Activated CD4-positive, alpha-beta memory T cell treated with anti-CD3 and anti-CD28 coated beads for 36 hours (primary cell): ENCODE data around the gene CDHR1. TPM values are rescaled to one million over a fixed set of nuclear protein-coding genes. Genes with fewer than 3 reads are reported as not detected.

Source experiments
- CTCF ChIA-PET: fragments of 350-600 bp; sonication (Branson Sonifier 250); formaldehyde crosslinking; loops from one replicate; lab custom pipeline; 2021; ENCODE audit warnings: antibody characterized with exemption, inconsistent platforms; lab: Charles Lee
- POLR2A ChIA-PET: fragments of 350-600 bp; sonication (Branson Sonifier 250); formaldehyde crosslinking; loops from one replicate; lab custom pipeline; 2021; ENCODE audit warnings: antibody characterized with exemption; lab: Charles Lee
- DNase-seq: peaks from one replicate; pipeline ENCODE4 v3.0.0-alpha.2; 2020
- H3K27ac Mint-ChIP-seq: one replicate; pipeline ENCODE4 v1.8.0; 2021; ENCODE audit warnings: mixed read lengths
- H3K27me3 Mint-ChIP-seq: one replicate; pipeline ENCODE4 v1.8.0; 2021; ENCODE audit warnings: mixed read lengths
- H3K36me3 Mint-ChIP-seq: one replicate; pipeline ENCODE4 v1.8.0; 2021; ENCODE audit warnings: mixed read lengths
- H3K4me1 Mint-ChIP-seq: one replicate; pipeline ENCODE4 v1.8.0; 2021; ENCODE audit warnings: low read depth, mixed read lengths
- H3K4me3 Mint-ChIP-seq: one replicate; pipeline ENCODE4 v1.8.0; 2021; ENCODE audit warnings: mild to moderate bottlenecking, mixed read lengths
- H3K9me3 Mint-ChIP-seq: one replicate; pipeline ENCODE4 v1.8.0; 2021; ENCODE audit warnings: mixed read lengths
- intact Hi-C: fragments of 100-400 bp; cut with micrococcal nuclease; formaldehyde crosslinking; loops from one replicate; pipeline ENCODE4 v1.15.1; 2023
- total RNA-seq, 2 experiments: library from RNA; stranded (reverse); gene quantifications; one replicate each; pipeline ENCODE4 v1.2.3, GENCODE V29; 2021

Gene CDHR1
- total RNA-seq, 2 experiments from 2014 or later = 0.40 to 0.75 TPM

- no peaks in the 10 kb centered on the region for H3K36me3 Mint-ChIP-seq
- peaks cover 13% of the 10 kb centered on the region for H3K4me1 Mint-ChIP-seq
- no peak overlapping the region for H3K4me3 Mint-ChIP-seq
- POLR2A ChIA-PET = no interaction called here
- H3K27ac Mint-ChIP-seq = no peak overlapping the region
- H3K27me3 Mint-ChIP-seq = peaks cover 18% of the 10 kb centered on the region
- peak; percentile 27 for DNase-seq
- intact Hi-C loops = loop anchor here (5.0 kb wide), 1 partner anchor 54 kb away; the partner anchor contains the start of gene GHITM
- no peaks in the 10 kb centered on the region for H3K9me3 Mint-ChIP-seq
- CTCF ChIA-PET = interaction anchor here (2.0 kb wide), 1 partner anchor 14 kb away, joined by 8 read pairs; no protein-coding TSS in a partner anchor
Measured at GRCh38 chr10:84191106-84191505, 3.2 kb upstream of the CDHR1 start.

DNA sequence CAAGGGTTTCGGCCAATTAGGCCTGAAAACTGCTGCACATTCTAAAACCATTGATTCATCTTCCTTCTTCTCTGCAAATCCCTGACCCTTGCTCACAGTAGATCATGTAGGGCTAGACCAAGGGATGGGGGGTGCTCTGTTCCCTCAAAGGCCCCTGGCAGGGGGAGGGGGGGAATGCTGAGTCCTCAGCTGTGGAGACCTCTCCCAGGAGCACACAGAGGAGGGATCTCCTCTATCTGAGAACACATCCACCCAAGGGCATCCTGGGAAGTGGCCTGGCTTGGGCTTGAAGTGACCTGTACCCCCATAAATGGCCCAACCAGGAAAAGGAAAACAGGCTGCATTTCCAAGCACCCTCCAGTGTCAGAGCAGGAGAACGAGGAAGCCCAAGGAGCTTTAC is 1.0 kb upstream of the CDHR1 start:
- Mint-ChIP-seq H3K36me3 (no peaks in the 10 kb centered on the region), H3K9me3 (no peaks in the 10 kb centered on the region), H3K27me3 (peaks cover 29% of the 10 kb centered on the region), H3K27ac (no peak overlapping the region), H3K4me3 (no peak overlapping the region), H3K4me1 (peaks cover 13% of the 10 kb centered on the region)
- intact Hi-C loops = loop anchor here (5.0 kb wide), 1 partner anchor 56 kb away; the partner anchor contains the start of gene GHITM
- ChIA-PET POLR2A (no interaction called here), CTCF (interaction anchor here (1.8 to 2.6 kb wide), 2 partner anchors 10 to 54 kb away, joined by 5 to 6 read pairs; partner anchors contain the start of gene GHITM)
- no peak for DNase-seq

- intact Hi-C loops = loop anchor here (5.0 kb wide), 1 partner anchor 57 kb away; the partner anchor contains the start of gene GHITM
- Mint-ChIP-seq H3K4me3 (no peak overlapping the region), H3K9me3 (no peaks in the 10 kb centered on the region), H3K27ac (no peak overlapping the region), H3K36me3 (no peaks in the 10 kb centered on the region), H3K4me1 (peaks cover 13% of the 10 kb centered on the region), H3K27me3 (peaks cover 30% of the 10 kb centered on the region)
- CTCF ChIA-PET = interaction anchor here (2.5 to 2.6 kb wide), 2 partner anchors 11 to 55 kb away, joined by 6 to 9 read pairs; partner anchors contain the start of gene GHITM
- POLR2A ChIA-PET = no interaction called here
- no peak for DNase-seq
Measured at GRCh38 chr10:84193846-84194423, 402 bp upstream of the CDHR1 start.

- H3K4me3 Mint-ChIP-seq = no peak overlapping the region
- no peaks in the 10 kb centered on the region for H3K36me3 Mint-ChIP-seq
- H3K4me1 Mint-ChIP-seq = peaks cover 13% of the 10 kb centered on the region
- no peaks in the 10 kb centered on the region for H3K9me3 Mint-ChIP-seq
- H3K27me3 Mint-ChIP-seq = peaks cover 30% of the 10 kb centered on the region
- intact Hi-C loops = no loop called here
- H3K27ac Mint-ChIP-seq = no peak overlapping the region
- ChIA-PET POLR2A (interaction anchor here (0.6 kb wide), 1 partner anchor 15 kb away, joined by 3 read pairs; no protein-coding TSS in a partner anchor), CTCF (interaction anchor here (1.4 to 2.5 kb wide), 3 partner anchors 10 to 47 kb away, joined by 6 to 9 read pairs (median 8); no protein-coding TSS in a partner anchor)
- no peak for DNase-seq
Measured at GRCh38 chr10:84195044-84195830, 900 bp downstream of the CDHR1 start.

DNA sequence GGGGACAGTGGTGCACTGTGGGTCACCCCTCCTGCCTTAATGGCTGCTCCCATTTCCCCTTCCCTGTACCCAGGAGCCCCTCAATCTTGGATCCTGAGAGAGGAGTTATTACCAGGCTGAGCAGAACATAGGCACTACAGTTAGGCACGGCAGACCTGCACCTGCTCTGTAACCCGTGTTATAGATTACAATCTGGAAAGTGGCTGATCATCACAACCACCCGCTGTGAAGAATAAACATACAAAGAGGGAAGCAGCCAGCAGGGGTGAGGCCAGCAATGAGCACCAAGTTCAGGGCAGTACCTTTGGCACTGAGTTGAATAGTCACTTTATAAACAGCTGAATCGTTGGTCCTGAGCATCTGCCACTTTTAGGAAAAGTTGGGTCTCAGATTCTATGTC is 1.7 kb downstream of the CDHR1 start:
- Mint-ChIP-seq H3K4me1 (peaks cover 7% of the 10 kb centered on the region), H3K27me3 (peaks cover 30% of the 10 kb centered on the region), H3K36me3 (no peaks in the 10 kb centered on the region), H3K9me3 (no peaks in the 10 kb centered on the region), H3K27ac (no peak overlapping the region), H3K4me3 (no peak overlapping the region)
- DNase-seq = no peak
- intact Hi-C loops = no loop called here
- ChIA-PET CTCF (interaction anchor here (1.7 to 2.5 kb wide), 3 partner anchors 9 to 48 kb away, joined by 4 to 9 read pairs (median 8); no protein-coding TSS in a partner anchor), POLR2A (interaction anchor here (0.6 kb wide), 1 partner anchor 14 kb away, joined by 3 read pairs; no protein-coding TSS in a partner anchor)

GRCh38 chr10:84196941-84197340 is 2.6 kb downstream of the CDHR1 start:
- no peaks in the 10 kb centered on the region for H3K9me3 Mint-ChIP-seq
- H3K4me3 Mint-ChIP-seq = no peak overlapping the region
- no peak overlapping the region for H3K27ac Mint-ChIP-seq
- DNase-seq = no peak
- CTCF ChIA-PET = interaction anchor here (1.4 to 2.5 kb wide), 4 partner anchors 18 to 343 kb away, joined by 3 to 8 read pairs (median 4); no protein-coding TSS in a partner anchor
- peaks cover 2% of the 10 kb centered on the region for H3K4me1 Mint-ChIP-seq
- intact Hi-C loops = no loop called here
- H3K27me3 Mint-ChIP-seq = peaks cover 30% of the 10 kb centered on the region
- POLR2A ChIA-PET = interaction anchor here (0.5 kb wide), 1 partner anchor 162 kb away, joined by 3 read pairs; no protein-coding TSS in a partner anchor
- H3K36me3 Mint-ChIP-seq = no peaks in the 10 kb centered on the region

DNA sequence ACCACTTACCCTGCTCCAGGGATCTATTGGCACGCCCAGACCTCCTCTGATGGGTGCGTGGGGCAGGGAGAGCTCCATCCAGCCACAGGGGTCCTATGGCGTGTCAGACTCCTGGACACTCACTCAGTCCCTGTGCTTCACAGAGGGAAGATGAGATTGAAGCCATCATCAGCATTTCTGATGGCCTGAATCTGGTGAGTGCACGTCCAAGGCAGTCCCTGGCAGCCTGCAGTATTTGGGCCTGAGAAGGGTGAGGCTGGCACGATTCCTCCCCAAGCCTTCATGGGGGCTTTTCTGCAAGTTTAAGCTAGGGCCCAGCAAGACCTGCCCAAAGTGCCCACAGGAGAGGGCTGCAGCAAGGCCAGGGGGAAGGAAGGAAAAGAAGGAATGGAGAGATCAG is 3.3 kb downstream of the CDHR1 start:
- H3K27me3 Mint-ChIP-seq = peaks cover 30% of the 10 kb centered on the region
- H3K27ac Mint-ChIP-seq = no peak overlapping the region
- ChIA-PET POLR2A (no interaction called here), CTCF (interaction anchor here (1.4 to 1.7 kb wide), 3 partner anchors 17 to 342 kb away, joined by 3 to 5 read pairs (median 4); no protein-coding TSS in a partner anchor)
- H3K4me3 Mint-ChIP-seq = no peak overlapping the region
- intact Hi-C loops = no loop called here
- DNase-seq = no peak
- peaks cover 2% of the 10 kb centered on the region for H3K4me1 Mint-ChIP-seq
- H3K36me3 Mint-ChIP-seq = no peaks in the 10 kb centered on the region
- no peaks in the 10 kb centered on the region for H3K9me3 Mint-ChIP-seq

DNA sequence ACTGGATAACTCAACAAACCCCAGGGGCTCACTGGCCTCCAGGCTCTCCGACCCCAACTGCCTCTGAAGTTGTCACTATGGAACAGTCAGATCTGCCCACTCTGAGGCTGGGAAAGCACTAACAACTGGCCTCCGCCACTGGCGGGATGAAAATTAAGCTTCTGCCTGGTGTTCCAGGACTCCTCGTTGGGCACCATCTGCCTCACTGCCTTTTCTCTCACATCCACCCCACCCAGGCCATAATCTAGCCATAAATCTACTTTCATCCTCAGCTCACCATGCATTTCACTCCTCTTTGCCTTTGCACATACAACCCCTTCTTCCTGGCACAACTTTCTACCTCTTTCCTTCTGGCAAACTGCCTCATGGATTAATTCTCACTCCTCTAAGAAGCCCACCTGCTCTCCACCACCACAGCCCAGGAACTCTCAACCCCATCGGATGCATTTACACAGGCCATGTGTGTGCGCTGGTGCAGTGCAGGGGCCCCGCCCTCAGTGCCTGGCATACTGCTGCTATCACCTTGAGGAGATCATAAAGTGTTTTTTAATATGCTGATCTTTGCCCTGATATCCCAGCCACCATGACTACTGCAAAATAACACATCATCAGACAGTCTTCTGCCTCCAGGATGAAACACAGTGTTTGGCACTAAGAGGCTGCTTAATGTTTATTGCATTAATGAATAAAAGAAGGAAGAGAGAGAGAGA is 4.0 kb downstream of the CDHR1 start:
- no peak overlapping the region for H3K27ac Mint-ChIP-seq
- POLR2A ChIA-PET = no interaction called here
- no peaks in the 10 kb centered on the region for H3K9me3 Mint-ChIP-seq
- intact Hi-C loops = no loop called here
- DNase-seq = no peak
- peaks cover 28% of the 10 kb centered on the region for H3K27me3 Mint-ChIP-seq
- H3K4me1 Mint-ChIP-seq = peaks cover 2% of the 10 kb centered on the region
- CTCF ChIA-PET = interaction anchor here (1.4 kb wide), 1 partner anchor 50 kb away, joined by 5 read pairs; no protein-coding TSS in a partner anchor
- no peak overlapping the region for H3K4me3 Mint-ChIP-seq
- no peaks in the 10 kb centered on the region for H3K36me3 Mint-ChIP-seq

DNA sequence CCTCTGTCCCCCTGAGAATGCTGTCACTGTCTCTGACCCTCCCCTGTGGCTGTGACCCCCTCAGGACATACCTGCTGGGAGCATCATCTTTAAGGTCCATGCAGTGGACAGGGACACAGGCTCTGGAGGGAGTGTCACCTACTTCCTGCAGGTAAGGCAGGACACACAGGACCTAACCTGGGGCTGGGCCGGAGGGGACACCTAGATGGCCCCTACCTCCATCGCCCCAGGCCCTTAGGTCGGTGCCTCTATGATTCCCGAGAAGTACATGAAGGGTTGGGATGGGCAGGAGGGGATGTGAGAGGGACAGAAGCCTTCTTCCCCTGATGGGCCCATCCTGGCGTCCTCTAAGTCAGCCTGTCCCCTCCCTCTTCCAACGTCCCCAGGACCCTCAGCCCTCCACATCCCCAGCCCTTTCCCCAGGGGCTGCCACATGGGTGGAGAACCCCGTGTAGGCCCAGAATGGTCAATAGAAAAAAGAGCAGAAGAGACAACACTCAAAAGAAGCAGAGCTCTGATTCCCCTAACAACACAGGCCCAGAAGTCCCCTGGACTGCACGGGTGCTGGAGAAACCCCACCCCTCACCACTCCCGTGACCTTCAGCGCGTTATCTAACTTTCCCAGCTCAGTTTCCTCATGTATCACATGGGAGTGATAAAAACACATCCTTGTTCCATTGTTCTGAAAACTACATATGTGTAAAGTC is 6.4 kb downstream of the CDHR1 start:
- H3K4me1 Mint-ChIP-seq = no peaks in the 10 kb centered on the region
- H3K27me3 Mint-ChIP-seq = peaks cover 16% of the 10 kb centered on the region
- no peak overlapping the region for H3K27ac Mint-ChIP-seq
- no peak for DNase-seq
- POLR2A ChIA-PET = no interaction called here
- intact Hi-C loops = no loop called here
- CTCF ChIA-PET = interaction anchor here (1.8 kb wide), 1 partner anchor 51 kb away, joined by 4 read pairs; no protein-coding TSS in a partner anchor
- H3K36me3 Mint-ChIP-seq = no peaks in the 10 kb centered on the region
- no peak overlapping the region for H3K4me3 Mint-ChIP-seq
- H3K9me3 Mint-ChIP-seq = no peaks in the 10 kb centered on the region

DNA sequence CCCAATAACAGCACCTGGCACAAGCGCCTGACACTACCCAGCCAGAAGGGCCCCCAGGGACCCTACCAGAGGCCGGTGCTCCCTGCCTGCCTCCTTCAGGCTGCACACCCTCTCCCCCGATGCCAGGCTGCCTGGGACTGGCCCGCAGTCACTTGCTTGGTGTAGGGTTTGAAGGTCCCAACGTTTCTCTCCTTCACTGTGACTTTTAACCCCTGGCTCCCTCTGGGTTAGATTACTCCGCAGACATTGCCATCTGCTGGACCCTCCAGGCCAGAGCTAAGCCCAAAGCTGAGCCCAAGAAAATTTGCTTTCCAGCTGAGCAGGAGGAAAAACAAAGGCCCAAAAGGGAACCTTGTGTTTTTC is 6.9 kb downstream of the CDHR1 start:
- POLR2A ChIA-PET = no interaction called here
- no peaks in the 10 kb centered on the region for H3K9me3 Mint-ChIP-seq

GRCh38 chr10:84201682-84202081 is 7.3 kb downstream of the CDHR1 start:
- Mint-ChIP-seq H3K4me3 (no peak overlapping the region), H3K36me3 (no peaks in the 10 kb centered on the region), H3K4me1 (no peaks in the 10 kb centered on the region), H3K9me3 (no peaks in the 10 kb centered on the region), H3K27ac (no peak overlapping the region), H3K27me3 (peaks cover 6% of the 10 kb centered on the region)
- CTCF ChIA-PET = interaction anchor here (1.8 kb wide), 1 partner anchor 52 kb away, joined by 4 read pairs; no protein-coding TSS in a partner anchor
- no peak for DNase-seq
- POLR2A ChIA-PET = no interaction called here
- intact Hi-C loops = no loop called here

More for the DNA sequence above, 6.9 kb downstream of the CDHR1 start:
- CTCF ChIA-PET = interaction anchor here (1.8 kb wide), 1 partner anchor 52 kb away, joined by 4 read pairs; no protein-coding TSS in a partner anchor
- H3K4me1 Mint-ChIP-seq = no peaks in the 10 kb centered on the region
- H3K27me3 Mint-ChIP-seq = peaks cover 11% of the 10 kb centered on the region
- no peak overlapping the region for H3K27ac Mint-ChIP-seq
- H3K4me3 Mint-ChIP-seq = no peak overlapping the region
- no peaks in the 10 kb centered on the region for H3K36me3 Mint-ChIP-seq
- intact Hi-C loops = no loop called here
- DNase-seq = no peak
